CD14-positive monocyte (primary cell): ENCODE data around the gene C2CD5. TPM values are rescaled to one million over a fixed set of nuclear protein-coding genes. Genes with fewer than 3 reads are reported as not detected.

Experiments
- DNase-seq, 3 donors: peaks; one replicate each; pipeline ENCODE4 v3.0.0-alpha.2; 2011 to 2022
- H2AFZ ChIP-seq: 2 replicates; pipeline ENCODE4 v1.6.0; 2012; ENCODE audit warnings: mild to moderate bottlenecking, low read depth, low read length, inconsistent platforms; ENCODE audit not compliant: insufficient read depth, poor library complexity, severe bottlenecking
- H3K27ac ChIP-seq, 2 donors: 1 replicate in 1 of 2; 2 replicates in 1 of 2; pipeline ENCODE4 v1.5.1; 2012 to 2013; ENCODE audit warnings: low read length in 2 of 2, control low read depth in 1 of 2, inconsistent platforms in 1 of 2, low read depth in 1 of 2, mild to moderate bottlenecking in 1 of 2
- H3K27me3 ChIP-seq, 2 donors: one replicate each; pipeline versions ENCODE4 v1.6.0 to v1.6.1; 2011 to 2013; ENCODE audit warnings: low read length in 2 of 2; ENCODE audit not compliant: control insufficient read depth in 2 of 2, insufficient read depth in 2 of 2
- H3K36me3 ChIP-seq, 2 donors: replicated peaks in 1 of 2; 1 replicate in 1 of 2; 2 replicates in 1 of 2; pipeline versions ENCODE4 v1.5.1 to v1.6.1; 2012 to 2013; ENCODE audit warnings: low read length in 2 of 2, control low read depth in 1 of 2, inconsistent platforms in 1 of 2, mild to moderate bottlenecking in 1 of 2; ENCODE audit not compliant: insufficient read depth in 2 of 2, control insufficient read depth in 1 of 2
- H3K4me1 ChIP-seq, 2 donors: 1 replicate in 1 of 2; 2 replicates in 1 of 2; pipeline versions ENCODE4 v1.5.1 to v1.6.1; 2012 to 2013; ENCODE audit warnings: low read length in 2 of 2, control low read depth in 1 of 2, inconsistent platforms in 1 of 2, mild to moderate bottlenecking in 1 of 2, moderate library complexity in 1 of 2; ENCODE audit not compliant: insufficient read depth in 2 of 2, control insufficient read depth in 1 of 2
- H3K4me2 ChIP-seq: replicated peaks from 2 replicates; pipeline ENCODE3; 2012; ENCODE audit warnings: low read length, moderate library complexity, mild to moderate bottlenecking; ENCODE audit not compliant: poor library complexity, severe bottlenecking; ENCODE audit errors: extremely low read depth
- H3K4me3 ChIP-seq, 3 experiments: fragments of 200-600 bp in 1 of 3; sonication (generic) in 1 of 3; replicated peaks in 1 of 3; 1 replicate in 2 of 3; 2 replicates in 1 of 3; pipeline ENCODE4 v1.5.1; 2011 to 2013; ENCODE audit warnings: low read length in 3 of 3, mild to moderate bottlenecking in 3 of 3, control low read depth in 2 of 3, low read depth in 2 of 3, inconsistent platforms in 1 of 3, moderate library complexity in 1 of 3
- H3K79me2 ChIP-seq: 2 replicates; pipeline ENCODE4 v1.6.0; 2012; ENCODE audit warnings: mild to moderate bottlenecking, control low read depth, inconsistent platforms, low read length, moderate library complexity; ENCODE audit not compliant: insufficient read depth
- H3K9ac ChIP-seq: 2 replicates; pipeline ENCODE4 v1.6.0; 2017; ENCODE audit warnings: low read length, mild to moderate bottlenecking; ENCODE audit not compliant: insufficient read depth, poor library complexity, severe bottlenecking
- H3K9me3 ChIP-seq, 2 donors: replicated peaks in 1 of 2; 1 replicate in 1 of 2; 2 replicates in 1 of 2; pipeline versions ENCODE4 v1.5.1 to v1.6.1; 2012 to 2013; ENCODE audit warnings: low read length in 2 of 2, control low read depth in 1 of 2; ENCODE audit not compliant: control insufficient read depth in 1 of 2, insufficient read depth in 1 of 2
- H4K20me1 ChIP-seq: 2 replicates; pipeline ENCODE4 v1.6.0; 2012; ENCODE audit warnings: mild to moderate bottlenecking, low read length, control low read depth, moderate library complexity; ENCODE audit not compliant: insufficient read depth
- H3K27ac Mint-ChIP-seq, 7 donors: one replicate each; pipeline ENCODE4 v1.8.0; 2020; ENCODE audit warnings: mild to moderate bottlenecking in 7 of 7, mixed read lengths in 7 of 7, moderate library complexity in 6 of 7, inconsistent platforms in 2 of 7
- H3K27me3 Mint-ChIP-seq, 3 donors: one replicate each; pipeline ENCODE4 v1.8.0; 2021 to 2022; ENCODE audit warnings: low read depth in 3 of 3, mild to moderate bottlenecking in 3 of 3, mixed read lengths in 3 of 3, moderate library complexity in 3 of 3, inconsistent platforms in 1 of 3
- H3K36me3 Mint-ChIP-seq, 2 donors: one replicate each; pipeline ENCODE4 v1.8.0; 2020; ENCODE audit warnings: mixed read lengths in 2 of 2, inconsistent platforms in 1 of 2, mild to moderate bottlenecking in 1 of 2
- H3K4me1 Mint-ChIP-seq: one replicate; pipeline ENCODE4 v1.8.0; 2020; ENCODE audit warnings: mild to moderate bottlenecking, mixed read lengths
- H3K4me3 Mint-ChIP-seq, 2 donors: one replicate each; pipeline ENCODE4 v1.8.0; 2020; ENCODE audit warnings: mild to moderate bottlenecking in 2 of 2, mixed read lengths in 2 of 2, moderate library complexity in 1 of 2
- H3K9me3 Mint-ChIP-seq, 7 donors: one replicate each; pipeline ENCODE4 v1.8.0; 2020 to 2022; ENCODE audit warnings: mixed read lengths in 7 of 7, mild to moderate bottlenecking in 6 of 7, moderate library complexity in 6 of 7, inconsistent platforms in 2 of 7
- CTCF ChIP-seq: fragments of 200-600 bp; IDR thresholded peaks from one replicate; pipeline ENCODE4 v1.8.0; 2022; ENCODE audit warnings: antibody characterized with exemption, mild to moderate bottlenecking
- WGBS: methylation state at CpG from one replicate; pipeline ENCODE4 v1.1.5; 2013; ENCODE audit warnings: missing lambda C conversion rate; ENCODE audit not compliant: insufficient coverage; 5-methylcytosine and 5-hydroxymethylcytosine counted together
- intact Hi-C, 2 donors: fragments of 100-400 bp; cut with micrococcal nuclease; formaldehyde crosslinking; loops; one replicate each; pipeline versions ENCODE4 v1.15.0 to v1.15.1; 2023
- polyA plus RNA-seq, 3 donors: library from polyadenylated mRNA; depleted of rRNA in 1 of 3; unstranded in 2 of 3; stranded (reverse) in 1 of 3; fragments of 300-500 nt in 2 of 3; fragments of >200 nt in 1 of 3; fragmentation: Illumina TruSeq in 2 of 3; gene quantifications; 1 replicate in 2 of 3; 2 replicates in 1 of 3; pipeline ENCODE4 v1.2.3, GENCODE V29; 2012 to 2021

The C2CD5 gene
- polyA plus RNA-seq, 3 donors = 13.0 to 22.8 (median 13.6) TPM

GRCh38 chr12:22527999-22528398 is 16.3 kb downstream of the C2CD5 start:
- Mint-ChIP-seq H3K4me1 (peaks cover 7% of the 10 kb centered on the region), H3K36me3 (peaks cover 43 to 55% of the 10 kb centered on the region in 2 donors), H3K27ac (no peak overlapping the region), H3K9me3 (peaks cover 3 to 11% (median 9%) of the 10 kb centered on the region in 7 donors), H3K4me3 (no peak overlapping the region), H3K27me3 (no peaks in the 10 kb centered on the region)
- Histone ChIP-seq H3K9me3 (peaks cover 3 to 10% of the 10 kb centered on the region in 2 donors), H4K20me1 (peaks cover 9% of the 10 kb centered on the region), H3K4me1 (peaks cover 0 to 6% of the 10 kb centered on the region in 2 donors), H2AFZ (no peak overlapping the region), H3K79me2 (peaks cover 11% of the 10 kb centered on the region), H3K4me2 (no peak overlapping the region), H3K4me3 (no peak overlapping the region), H3K36me3 (peaks cover 61 to 84% of the 10 kb centered on the region in 2 donors), H3K27me3 (no peaks in the 10 kb centered on the region), H3K27ac (no peak overlapping the region), H3K9ac (no peak overlapping the region)
- no CpG with 5 or more reads among the region's 1 CpG for WGBS
- intact Hi-C loops = no loop called here
- TF ChIP-seq CTCF = no peak
- DNase-seq = no peak

GRCh38 chr12:22526836-22527235 is 17.5 kb downstream of the C2CD5 start:
- intact Hi-C loops = no loop called here
- Histone ChIP-seq H3K36me3 (peaks cover 63 to 83% of the 10 kb centered on the region in 2 donors), H3K9ac (no peak overlapping the region), H3K4me2 (no peak overlapping the region), H3K4me1 (peaks cover 0 to 6% of the 10 kb centered on the region in 2 donors), H4K20me1 (peaks cover 10% of the 10 kb centered on the region), H3K4me3 (no peak overlapping the region), H3K27me3 (no peaks in the 10 kb centered on the region), H3K79me2 (peaks cover 7% of the 10 kb centered on the region), H3K27ac (no peak overlapping the region), H2AFZ (no peak overlapping the region), H3K9me3 (peaks cover under 1 to 8% of the 10 kb centered on the region in 2 donors)
- H3K36me3 Mint-ChIP-seq = peaks cover 40 to 53% of the 10 kb centered on the region in 2 donors
- H3K4me1 Mint-ChIP-seq = peaks cover 7% of the 10 kb centered on the region
- TF ChIP-seq CTCF = no peak
- 100% methylated on average over 2 of the region's 3 CpGs for WGBS
- H3K4me3 Mint-ChIP-seq = no peak overlapping the region
- H3K9me3 Mint-ChIP-seq = peaks cover 2 to 9% (median 7%) of the 10 kb centered on the region in 7 donors
- H3K27me3 Mint-ChIP-seq = no peaks in the 10 kb centered on the region
- no peak for DNase-seq
- no peak overlapping the region for H3K27ac Mint-ChIP-seq
